NCI-H526 treated with DMSO at 0.1 percent for 48 hours (cell line): ENCODE measurements around the gene CDON.
A peak's percentile ranks its signal among the peaks of the same experiment; 100 is the strongest.

ENCODE experiments used
- DNase-seq: peaks from one replicate; lab custom pipeline; 2025; lab: John Stamatoyannopoulos, UW

The CDON gene

GRCh38 chr11:125944350-125945010 is 118.2 kb downstream of the CDON start:
- DNase-seq, result no peak

GRCh38 chr11:125943661-125944349 is 118.9 kb downstream of the CDON start:
- DNase-seq, result no peak

- no peak for DNase-seq
Measured at GRCh38 chr11:125942771-125943428, 119.8 kb downstream of the CDON start.

- DNase-seq, result peak; percentile 86
Measured at GRCh38 chr11:125941619-125942611, 120.8 kb downstream of the CDON start.

- DNase-seq, result no peak
Measured at GRCh38 chr11:125941267-125941618, 121.4 kb downstream of the CDON start.

- DNase-seq, result no peak
Measured at GRCh38 chr11:125940145-125940544, 122.5 kb downstream of the CDON start.

GRCh38 chr11:125939081-125939521 is 123.6 kb downstream of the CDON start:
- DNase-seq, result no peak

GRCh38 chr11:125938418-125938817 is 124.2 kb downstream of the CDON start:
- no peak for DNase-seq

GRCh38 chr11:125935618-125936199 is 127.0 kb downstream of the CDON start:
- no peak for DNase-seq

GRCh38 chr11:125935056-125935455 is 127.6 kb downstream of the CDON start:
- no peak for DNase-seq

- DNase-seq, result no peak
Measured at GRCh38 chr11:125934473-125934872, 128.2 kb downstream of the CDON start.

- no peak for DNase-seq
Measured at GRCh38 chr11:125933030-125933813, 129.4 kb downstream of the CDON start.

- DNase-seq, result no peak
Measured at GRCh38 chr11:125932301-125932700, 130.4 kb downstream of the CDON start.

GRCh38 chr11:125931668-125932067 is 131.0 kb downstream of the CDON start:
- DNase-seq, result no peak

GRCh38 chr11:125931116-125931515 is 131.6 kb downstream of the CDON start:
- no peak for DNase-seq

- DNase-seq, result no peak
Measured at GRCh38 chr11:125930076-125930450, 132.6 kb downstream of the CDON start.

- DNase-seq, result no peak
Measured at GRCh38 chr11:125929445-125930075, 133.1 kb downstream of the CDON start.

- DNase-seq, result no peak
Measured at GRCh38 chr11:125926682-125927081, 136.0 kb downstream of the CDON start.

- no peak for DNase-seq
Measured at GRCh38 chr11:125925804-125926203, 136.9 kb downstream of the CDON start.

GRCh38 chr11:125925247-125925740 is 137.4 kb downstream of the CDON start:
- no peak for DNase-seq
